Right lung (tissue), 5 donors: ENCODE measurements around the gene KRTDAP. TPM values are rescaled to one million over a fixed set of nuclear protein-coding genes. Genes with fewer than 3 reads are reported as not detected.

Source experiments
- DNase-seq, 2 donors: peaks; one replicate each; pipeline ENCODE4 v3.0.0-alpha.2; 2013
- polyA plus RNA-seq, 5 donors: library from polyadenylated mRNA; unstranded; fragments of 120-200 nt; gene quantifications; one replicate each; pipeline versions ENCODE4 v1.2.1 to v1.2.3, GENCODE V29; 2013; ENCODE audit warnings: inconsistent platforms in 1 of 5, low replicate concordance in 1 of 5; ENCODE audit not compliant: insufficient read length in 5 of 5, insufficient read depth in 1 of 5

KRTDAP gene
- polyA plus RNA-seq, 5 donors, result 0.69 to 1.8 (median 1.4) TPM

DNA sequence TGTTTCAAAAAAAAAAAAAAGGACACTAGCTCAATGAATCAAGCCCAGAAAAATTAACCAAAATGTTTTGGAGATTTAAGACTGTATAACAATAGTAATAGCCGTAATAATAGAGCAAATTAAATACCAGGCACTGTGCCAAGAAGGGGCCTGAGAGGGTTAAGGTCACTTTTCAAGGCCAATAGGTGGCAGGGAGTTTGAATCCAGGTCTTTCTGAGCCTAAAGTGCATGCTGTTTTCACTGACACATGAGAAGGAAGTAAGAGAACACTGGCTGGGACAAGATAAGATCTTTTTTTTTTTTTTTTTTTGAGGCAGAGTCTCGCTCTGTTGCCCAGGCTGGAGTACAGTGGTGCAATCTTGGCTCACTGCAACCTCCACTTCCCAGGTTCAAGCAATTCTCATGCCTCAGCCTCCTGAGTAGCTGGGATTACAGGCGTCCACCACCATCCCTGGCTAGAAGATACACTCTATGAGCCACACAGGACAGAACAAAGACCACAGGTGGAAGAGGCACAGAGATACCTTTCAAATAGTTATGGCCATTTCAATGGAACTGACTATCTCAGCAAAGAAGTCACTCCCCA, 34.6 kb downstream of the KRTDAP start:
- no peak for DNase-seq

DNA sequence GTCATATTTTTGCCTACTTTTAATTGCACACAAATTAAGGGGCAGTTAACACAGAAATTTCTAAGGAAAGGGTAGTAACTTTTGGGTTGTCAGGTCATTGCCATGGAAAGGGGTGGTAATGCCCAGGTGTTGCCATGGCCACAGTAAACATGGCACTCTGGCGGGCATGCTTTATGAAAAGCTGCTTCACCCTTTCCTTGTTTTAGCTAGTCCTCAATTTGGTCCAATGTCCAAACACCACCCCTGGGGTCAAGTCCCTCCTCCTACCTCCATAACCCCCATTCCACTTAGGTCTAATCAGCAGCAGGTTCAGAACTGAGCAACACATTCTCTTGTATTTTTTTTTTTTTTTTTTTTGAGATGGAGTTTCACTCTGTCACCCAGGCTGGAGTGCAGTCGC, 35.6 kb downstream of the KRTDAP start:
- no peak for DNase-seq

DNA sequence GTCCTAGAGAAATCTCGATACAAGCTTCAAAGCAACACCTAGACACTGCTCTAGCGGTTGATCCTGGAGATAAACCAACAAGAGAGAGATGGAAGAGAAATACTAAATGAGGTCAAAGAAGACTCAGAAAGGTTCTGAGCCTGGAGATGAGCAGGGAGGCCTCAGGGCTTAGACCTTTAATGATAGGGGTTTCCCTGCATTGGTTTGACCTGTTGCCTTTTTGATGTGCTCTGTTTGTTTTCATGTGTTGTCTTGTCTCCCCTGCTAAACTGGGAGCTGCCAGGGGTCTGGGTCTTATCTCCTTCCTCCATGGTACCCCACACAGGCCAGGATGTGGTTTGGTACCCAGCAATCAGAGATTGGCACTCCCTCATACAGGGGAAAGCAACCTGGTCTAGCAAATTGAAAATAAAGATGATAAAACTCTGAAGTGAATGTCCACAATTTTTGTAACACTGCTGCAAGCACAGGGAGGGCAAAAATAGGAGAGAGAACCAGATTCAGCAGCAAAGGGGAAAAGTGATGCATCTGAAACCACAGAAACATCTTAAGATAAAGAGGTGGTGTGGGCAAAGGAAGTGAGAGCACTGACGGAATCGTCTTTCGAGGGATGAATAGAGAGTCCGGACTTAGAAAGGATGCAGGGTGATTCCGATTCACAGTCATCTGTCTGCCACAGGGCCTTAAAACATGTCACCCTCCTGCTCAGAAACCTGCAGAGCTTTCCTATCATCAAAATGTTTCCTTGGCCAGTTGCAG, 38.7 kb downstream of the KRTDAP start:
- no peak for DNase-seq

DNA sequence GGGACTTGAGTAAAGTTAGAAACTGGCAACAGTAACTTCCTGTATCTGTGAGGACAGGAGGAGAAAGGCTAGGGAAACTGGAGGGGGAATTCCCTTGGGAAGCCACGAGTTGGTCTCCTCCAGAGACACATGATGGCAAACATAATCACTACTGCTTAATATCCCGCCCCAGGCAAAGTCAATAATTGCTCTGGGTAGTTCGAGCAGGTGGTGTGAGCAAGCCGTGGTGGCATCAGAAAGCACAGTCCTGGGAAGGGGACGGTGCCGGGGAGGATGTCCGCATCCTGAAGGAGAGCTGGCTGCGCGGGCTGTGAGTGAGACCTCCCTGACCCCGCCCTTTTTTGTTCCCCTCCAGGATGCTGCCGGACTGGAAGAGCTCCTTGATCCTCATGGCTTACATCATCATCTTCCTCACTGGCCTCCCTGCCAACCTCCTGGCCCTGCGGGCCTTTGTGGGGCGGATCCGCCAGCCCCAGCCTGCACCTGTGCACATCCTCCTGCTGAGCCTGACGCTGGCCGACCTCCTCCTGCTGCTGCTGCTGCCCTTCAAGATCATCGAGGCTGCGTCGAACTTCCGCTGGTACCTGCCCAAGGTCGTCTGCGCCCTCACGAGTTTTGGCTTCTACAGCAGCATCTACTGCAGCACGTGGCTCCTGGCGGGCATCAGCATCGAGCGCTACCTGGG, 40.8 kb downstream of the KRTDAP start:
- DNase-seq, result no peak

DNA sequence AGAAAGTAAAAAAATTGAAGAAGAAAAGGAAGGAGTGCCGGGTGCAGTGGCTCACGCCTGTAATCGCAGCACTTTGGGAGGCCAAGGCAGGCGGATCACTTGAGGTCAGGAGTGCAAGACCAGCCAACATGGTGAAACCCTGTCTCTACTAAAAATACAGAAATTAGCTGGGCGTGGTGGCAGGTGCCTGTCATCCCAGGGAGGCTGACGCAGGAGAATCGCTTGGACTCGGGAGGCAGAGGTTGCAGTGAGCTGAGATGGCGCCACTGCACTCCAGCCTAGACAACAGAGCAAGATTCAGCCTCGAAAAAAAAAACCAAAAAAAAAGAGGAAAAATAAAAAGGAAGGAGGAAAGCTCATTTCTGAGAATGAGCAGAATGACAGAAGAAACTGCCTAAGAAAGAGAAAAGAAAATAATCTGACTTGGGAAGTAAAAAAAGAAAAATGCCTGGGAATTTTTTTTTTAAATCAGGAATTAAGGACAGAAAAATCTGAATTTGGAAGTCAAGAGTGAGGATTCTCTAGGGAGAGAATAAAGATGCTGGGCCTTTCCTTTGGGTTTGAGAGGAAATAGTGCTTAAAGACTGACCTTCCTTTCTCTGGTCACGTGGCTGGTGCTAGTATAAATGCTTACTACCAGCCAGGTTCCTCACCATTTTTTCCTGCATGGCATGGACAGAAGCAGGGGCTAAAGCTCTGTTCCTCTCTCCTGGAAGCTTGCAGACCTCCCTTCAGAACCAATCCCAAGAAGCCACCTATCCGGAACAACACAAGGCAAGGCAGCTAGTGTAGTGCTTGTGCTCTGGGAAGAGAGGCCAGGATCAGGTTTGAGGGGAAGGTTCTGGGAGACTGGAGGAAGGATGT, 42.4 kb downstream of the KRTDAP start, which contains the start of gene FFAR2:
FFAR2 (plus strand) TSS at position 652 of the 864 bp plus-strand sequence. CDS start 1,458 bp downstream, outside the sequence.
- no peak for DNase-seq

DNA sequence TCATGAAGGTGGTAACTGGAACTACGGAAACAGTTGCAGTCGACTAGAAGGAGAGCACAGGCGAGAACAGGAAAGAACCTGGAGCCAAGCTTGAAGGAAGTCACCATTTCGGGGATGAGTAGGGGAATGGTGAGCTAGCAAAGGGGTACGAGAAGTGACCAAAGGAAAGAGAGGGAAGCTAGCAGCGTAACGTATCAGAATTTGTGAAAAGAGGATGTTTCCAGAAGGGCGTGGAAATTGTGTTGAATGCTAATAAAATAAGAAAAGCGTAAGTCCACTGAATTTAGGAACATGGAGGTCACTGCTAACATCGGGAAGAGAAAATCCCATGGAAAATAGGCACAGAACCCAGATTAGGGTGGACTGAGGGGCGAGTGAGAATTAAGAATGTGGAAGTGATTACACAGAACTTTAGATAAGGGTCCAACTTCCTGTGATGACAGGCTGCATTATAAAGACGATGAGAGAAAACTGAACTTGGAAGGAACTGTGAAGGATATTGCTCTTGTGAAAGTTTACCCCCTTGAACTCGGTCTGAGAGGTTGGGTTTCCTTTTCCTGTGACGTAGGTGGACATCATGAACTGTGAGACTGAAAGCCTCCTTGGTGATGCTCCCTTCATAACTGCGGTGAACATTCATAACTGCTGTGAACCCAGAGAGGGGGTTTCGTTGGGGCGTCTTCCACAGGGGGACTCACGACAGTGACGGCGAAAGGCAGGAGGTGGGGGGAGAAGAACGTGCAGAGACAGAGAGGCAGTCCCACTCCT, 44.3 kb downstream of the KRTDAP start:
- DNase-seq, result no peak

DNA sequence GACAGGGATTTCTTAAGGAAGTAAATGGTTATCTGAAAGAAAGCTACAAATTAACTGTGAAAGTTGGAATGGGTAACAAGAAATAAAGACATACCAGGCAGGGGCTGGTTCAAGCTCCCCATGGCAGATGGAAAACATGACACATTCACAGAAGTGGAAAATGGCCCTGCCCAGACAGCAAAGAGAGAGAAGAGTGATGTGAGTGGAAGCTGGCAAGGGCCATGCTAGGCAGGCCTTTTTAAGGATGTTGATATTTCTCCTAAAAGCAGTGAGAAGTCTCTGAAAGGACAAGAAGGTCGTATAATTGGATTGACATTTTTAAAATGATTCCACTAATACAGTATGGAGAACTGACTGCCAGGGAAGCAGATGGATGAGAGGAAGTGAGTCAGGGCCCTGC, 45.5 kb downstream of the KRTDAP start:
- DNase-seq, result no peak

DNA sequence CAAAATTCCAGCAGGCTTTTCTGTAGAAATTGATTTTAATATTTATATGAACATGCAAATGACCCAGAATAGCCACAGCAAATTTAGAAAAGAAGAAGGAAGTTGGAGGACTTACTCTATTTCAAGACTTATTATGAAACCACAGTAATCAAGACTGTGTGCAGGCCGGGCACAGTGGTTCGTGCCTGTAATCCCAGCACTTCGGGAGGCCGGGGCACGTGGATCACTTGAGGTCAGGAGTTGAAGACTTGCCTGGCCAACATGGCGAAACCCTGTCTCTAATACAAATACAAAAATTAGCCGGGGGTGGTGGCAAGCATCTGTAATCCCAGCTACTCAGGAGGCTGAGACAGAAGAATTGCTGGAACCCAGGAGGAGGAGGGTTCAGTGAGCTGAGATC, 48.2 kb downstream of the KRTDAP start:
- DNase-seq, result no peak

DNA sequence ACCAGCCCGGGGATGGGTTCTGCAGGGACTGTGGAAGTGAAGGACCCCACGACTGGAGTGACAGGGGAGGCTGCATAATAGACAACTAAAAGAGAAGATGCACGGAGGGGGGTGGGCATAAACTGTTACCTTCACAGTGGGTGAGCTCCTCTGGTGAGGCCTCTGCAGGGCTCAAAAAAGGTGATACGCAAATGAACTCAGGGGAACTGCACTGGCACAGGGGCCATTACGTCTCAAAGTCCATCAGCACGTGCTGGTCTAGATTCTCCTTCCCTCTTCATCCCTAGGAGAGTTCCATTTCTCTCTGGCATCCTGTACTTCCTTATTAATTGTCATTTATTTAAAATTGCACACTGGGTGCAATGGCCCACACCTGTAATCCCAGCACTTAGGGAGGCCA, 50.3 kb downstream of the KRTDAP start:
- no peak for DNase-seq

DNA sequence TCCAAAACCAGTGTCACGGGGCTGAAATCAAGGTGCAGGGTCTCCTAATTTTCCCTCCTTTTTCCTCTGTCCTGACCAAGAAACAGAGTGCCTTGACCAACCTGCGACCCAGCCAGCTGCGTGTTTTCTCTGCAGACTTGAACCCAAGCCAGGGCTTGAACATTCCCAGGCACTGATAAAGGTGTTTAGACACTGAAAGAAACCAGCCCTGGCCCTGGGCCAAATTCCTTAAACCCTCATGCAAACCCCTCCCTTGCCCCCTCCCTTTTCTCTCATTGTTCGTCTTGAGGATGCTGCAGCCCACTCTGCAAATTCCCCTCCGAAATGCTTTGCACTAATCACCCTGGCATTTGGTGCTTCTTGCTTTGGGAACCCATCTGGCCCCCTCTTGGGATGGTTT, 51.7 kb downstream of the KRTDAP start:
- DNase-seq, result no peak

DNA sequence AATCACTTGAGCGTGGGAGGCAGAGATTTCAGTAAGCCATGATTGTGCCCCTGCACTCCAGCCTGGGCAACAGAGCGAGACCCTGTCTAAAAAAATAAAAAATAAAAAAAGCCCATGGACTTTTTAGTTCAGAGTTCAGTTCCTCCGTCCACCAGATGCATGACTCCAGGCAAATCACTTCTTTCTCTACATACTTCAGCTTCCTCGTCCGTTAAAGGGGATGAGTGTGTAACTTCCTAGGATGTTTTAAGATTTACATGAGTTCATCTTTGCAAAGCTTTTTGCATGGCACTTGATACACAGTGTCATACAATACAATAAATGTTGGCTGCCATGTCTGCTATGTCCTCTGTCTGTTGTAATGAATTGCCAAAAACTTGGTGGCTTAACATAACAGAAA, 52.2 kb downstream of the KRTDAP start:
- no peak for DNase-seq

DNA sequence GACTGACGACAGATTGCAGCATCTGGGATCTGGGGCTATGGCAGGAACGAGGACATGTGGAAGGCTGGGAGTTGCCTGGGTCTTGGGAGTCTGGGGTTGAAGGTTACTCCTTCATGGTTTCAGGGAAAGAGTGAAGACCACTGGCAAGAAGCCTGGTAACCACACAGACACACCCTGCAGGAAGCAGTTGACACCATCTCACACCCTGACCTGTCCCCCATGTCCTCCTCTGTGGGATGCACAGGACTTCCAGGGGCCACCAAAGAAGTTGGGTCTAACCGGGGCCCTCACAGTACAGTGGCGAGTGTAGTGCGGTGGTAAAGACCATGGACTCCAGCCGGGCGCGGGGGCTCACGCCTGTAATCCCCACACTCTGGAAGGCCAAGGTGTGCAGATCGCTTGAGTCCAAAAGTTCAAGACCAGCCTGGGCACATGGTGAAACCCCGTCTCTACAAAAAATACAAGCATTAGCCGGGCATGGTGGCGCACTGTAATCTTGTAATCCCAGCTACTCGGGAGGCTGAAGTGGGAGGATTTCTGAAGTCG, 52.8 kb downstream of the KRTDAP start:
- no peak for DNase-seq

Other genes starting within 250 kb of the KRTDAP start
- gene LSR, start 241.5 kb downstream of the KRTDAP start, polyA plus RNA-seq, result 10 to 100 TPM; 43.5 to 76.2 (median 54.3) TPM
- 100 to 1,000 TPM; 120 to 179 (median 153) TPM for gene USF2, start 221.5 kb downstream of the KRTDAP start, polyA plus RNA-seq
- under 1 TPM; 0.21 to 0.77 (median 0.26) TPM for gene HAMP, start 207.9 kb downstream of the KRTDAP start, polyA plus RNA-seq
- gene MAG, start 198.3 kb downstream of the KRTDAP start, polyA plus RNA-seq, result 10 to 100 TPM in 2 of 5 donors, 1 to 10 TPM in 3; 1.4 to 15.2 (median 2.8) TPM
- 10 to 100 TPM in 2 of 5 donors, 1 to 10 TPM in 3; 5.3 to 61.8 (median 8.3) TPM for gene CD22, start 161.3 kb downstream of the KRTDAP start, polyA plus RNA-seq
- gene FFAR1, start 142.6 kb downstream of the KRTDAP start, polyA plus RNA-seq, result under 1 TPM in 3 of 5 donors, not detected in 2; 0.10 to 0.49 (median 0.44) TPM
- under 1 TPM in 3 of 5 donors, not detected in 2; 0.29 to 0.39 (median 0.29) TPM for gene FFAR3, start 132.0 kb downstream of the KRTDAP start, polyA plus RNA-seq
- gene GPR42, start 119.4 kb downstream of the KRTDAP start, polyA plus RNA-seq, result under 1 TPM in 2 of 5 donors, not detected in 3; 0.10 to 0.25 TPM
- gene FFAR2, start 42.2 kb downstream of the KRTDAP start, polyA plus RNA-seq, result under 1 TPM; 0.19 to 0.49 (median 0.34) TPM
- 100 to 1,000 TPM in 4 of 5 donors, 10 to 100 TPM in 1; 91.2 to 146 (median 119) TPM for gene DMKN, start 23.2 kb upstream of the KRTDAP start, polyA plus RNA-seq
- not detected for gene SBSN, start 37.8 kb upstream of the KRTDAP start, polyA plus RNA-seq
- gene GAPDHS, start 43.0 kb upstream of the KRTDAP start, polyA plus RNA-seq, result not detected
- 10 to 100 TPM; 48.9 to 78.4 (median 58.9) TPM for gene TMEM147, start 55.2 kb upstream of the KRTDAP start, polyA plus RNA-seq
- gene ATP4A, start 73.2 kb upstream of the KRTDAP start, polyA plus RNA-seq, result not detected
- not detected for gene PMIS2, start 95.7 kb upstream of the KRTDAP start, polyA plus RNA-seq
- gene HAUS5, start 122.3 kb upstream of the KRTDAP start, polyA plus RNA-seq, result 10 to 100 TPM; 25.0 to 31.9 (median 28.0) TPM
- 10 to 100 TPM; 43.0 to 84.8 (median 53.7) TPM for gene RBM42, start 138.6 kb upstream of the KRTDAP start, polyA plus RNA-seq
- gene ETV2, start 151.3 kb upstream of the KRTDAP start, polyA plus RNA-seq, result 1 to 10 TPM; 1.5 to 4.6 (median 2.0) TPM
- gene COX6B1, start 157.9 kb upstream of the KRTDAP start, polyA plus RNA-seq, result 100 to 1,000 TPM; 214 to 280 (median 243) TPM
- under 1 TPM in 4 of 5 donors, not detected in 1; 0.18 to 0.40 (median 0.21) TPM for gene UPK1A, start 176.1 kb upstream of the KRTDAP start, polyA plus RNA-seq
- under 1 TPM; 0.29 to 0.85 (median 0.57) TPM for gene ZBTB32, start 214.1 kb upstream of the KRTDAP start, polyA plus RNA-seq
- gene KMT2B, start 227.5 kb upstream of the KRTDAP start, polyA plus RNA-seq, result 10 to 100 TPM; 21.3 to 40.3 (median 28.0) TPM